Measurements from ENCODE around the gene SNX6. TPM values are rescaled to one million over a fixed set of nuclear protein-coding genes. Genes with fewer than 3 reads are reported as not detected.
"Not testable (repeated sequence)": the region's sequence is repeated elsewhere in the genome, so short reads cannot be mapped to it uniquely, and the experiment has no call there.

SNX6 gene
- total RNA-seq, 1 donor from 2014 or later = 62.5 TPM

GRCh38 chr14:34562776-34563150 is 67.2 kb downstream of the SNX6 start:
- Mint-ChIP-seq H3K4me3 (no peak overlapping the region), H3K27ac (no peak overlapping the region), H3K4me1 (no peaks in the 10 kb centered on the region), H3K36me3 (peaks cover 11% of the 10 kb centered on the region), H3K27me3 (ENCODE audit: low read depth) (no peaks in the 10 kb centered on the region), H3K9me3 (no peaks in the 10 kb centered on the region)
- no peak for TF ChIP-seq CTCF (IDR thresholded peaks at IDR 0.05; ENCODE audit: unreplicated experiment)
- no peak for DNase-seq (ENCODE audit: low spot score in 2 of 2, unreplicated experiment in 2 of 2)

- H3K4me1 Mint-ChIP-seq; DNase-seq (ENCODE audit: low spot score in 2 of 2, unreplicated experiment in 2 of 2); H3K36me3 Mint-ChIP-seq; H3K27ac Mint-ChIP-seq; H3K27me3 Mint-ChIP-seq (ENCODE audit: low read depth); H3K4me3 Mint-ChIP-seq; H3K9me3 Mint-ChIP-seq: not testable (repeated sequence)
Observed at GRCh38 chr14:34562037-34562775, 67.7 kb downstream of the SNX6 start.

- not testable (repeated sequence) for H3K36me3 Mint-ChIP-seq; H3K9me3 Mint-ChIP-seq; H3K27ac Mint-ChIP-seq; H3K4me3 Mint-ChIP-seq; H3K27me3 Mint-ChIP-seq (ENCODE audit: low read depth); DNase-seq (ENCODE audit: low spot score in 2 of 2, unreplicated experiment in 2 of 2)
- peaks cover 10% of the 10 kb centered on the region for H3K4me1 Mint-ChIP-seq
Observed at GRCh38 chr14:34556498-34556829, 73.5 kb downstream of the SNX6 start.

GRCh38 chr14:34555583-34556497 is 74.1 kb downstream of the SNX6 start:
- not testable (repeated sequence) for DNase-seq (ENCODE audit: low spot score in 2 of 2, unreplicated experiment in 2 of 2); H3K9me3 Mint-ChIP-seq; H3K27ac Mint-ChIP-seq; H3K36me3 Mint-ChIP-seq; H3K4me3 Mint-ChIP-seq; H3K27me3 Mint-ChIP-seq (ENCODE audit: low read depth)
- H3K4me1 Mint-ChIP-seq = peaks cover 10% of the 10 kb centered on the region

GRCh38 chr14:34554540-34555250 is 75.3 kb downstream of the SNX6 start:
- H3K27ac Mint-ChIP-seq = peak overlapping the region; percentile 66

GRCh38 chr14:34549276-34549966 is 80.5 kb downstream of the SNX6 start:
- not testable (repeated sequence) for H3K36me3 Mint-ChIP-seq; DNase-seq (ENCODE audit: low spot score in 2 of 2, unreplicated experiment in 2 of 2); H3K9me3 Mint-ChIP-seq; H3K4me3 Mint-ChIP-seq; H3K27me3 Mint-ChIP-seq (ENCODE audit: low read depth); H3K4me1 Mint-ChIP-seq; H3K27ac Mint-ChIP-seq

More at GRCh38 chr14:34554540-34555250, 75.3 kb downstream of the SNX6 start:
- H3K4me1 Mint-ChIP-seq = peaks cover 10% of the 10 kb centered on the region
- H3K9me3 Mint-ChIP-seq = no peaks in the 10 kb centered on the region
- H3K27me3 Mint-ChIP-seq (ENCODE audit: low read depth) = no peaks in the 10 kb centered on the region
- DNase-seq (ENCODE audit: low spot score in 2 of 2, unreplicated experiment in 2 of 2) = no peak
- no peak for TF ChIP-seq CTCF (IDR thresholded peaks at IDR 0.05; ENCODE audit: unreplicated experiment)
- H3K36me3 Mint-ChIP-seq = no peaks in the 10 kb centered on the region
- H3K4me3 Mint-ChIP-seq = peak overlapping the region; percentile 22

- Mint-ChIP-seq H3K9me3 (no peaks in the 10 kb centered on the region), H3K27ac (peak overlapping the region; percentile 21), H3K4me3 (no peak overlapping the region), H3K4me1 (no peaks in the 10 kb centered on the region), H3K27me3 (ENCODE audit: low read depth) (no peaks in the 10 kb centered on the region), H3K36me3 (no peaks in the 10 kb centered on the region)
- no peak for DNase-seq (ENCODE audit: low spot score in 2 of 2, unreplicated experiment in 2 of 2)
- no peak for TF ChIP-seq CTCF (IDR thresholded peaks at IDR 0.05; ENCODE audit: unreplicated experiment)
Observed at GRCh38 chr14:34548472-34548981, 81.4 kb downstream of the SNX6 start.

- H3K27me3 Mint-ChIP-seq (ENCODE audit: low read depth); H3K27ac Mint-ChIP-seq; H3K4me3 Mint-ChIP-seq; H3K9me3 Mint-ChIP-seq; DNase-seq (ENCODE audit: low spot score in 2 of 2, unreplicated experiment in 2 of 2); H3K4me1 Mint-ChIP-seq; H3K36me3 Mint-ChIP-seq: not testable (repeated sequence)
Observed at GRCh38 chr14:34547136-34547520, 82.8 kb downstream of the SNX6 start.

- not testable (repeated sequence) for H3K27me3 Mint-ChIP-seq (ENCODE audit: low read depth); H3K4me1 Mint-ChIP-seq; H3K9me3 Mint-ChIP-seq; DNase-seq (ENCODE audit: low spot score in 2 of 2, unreplicated experiment in 2 of 2); H3K4me3 Mint-ChIP-seq; H3K27ac Mint-ChIP-seq; H3K36me3 Mint-ChIP-seq
Observed at GRCh38 chr14:34546272-34547135, 83.4 kb downstream of the SNX6 start.

Measured in mesothelial cell of epicardium (in vitro differentiated cells).